ENCODE results near the gene ALG14.

Gene ALG14

DNA sequence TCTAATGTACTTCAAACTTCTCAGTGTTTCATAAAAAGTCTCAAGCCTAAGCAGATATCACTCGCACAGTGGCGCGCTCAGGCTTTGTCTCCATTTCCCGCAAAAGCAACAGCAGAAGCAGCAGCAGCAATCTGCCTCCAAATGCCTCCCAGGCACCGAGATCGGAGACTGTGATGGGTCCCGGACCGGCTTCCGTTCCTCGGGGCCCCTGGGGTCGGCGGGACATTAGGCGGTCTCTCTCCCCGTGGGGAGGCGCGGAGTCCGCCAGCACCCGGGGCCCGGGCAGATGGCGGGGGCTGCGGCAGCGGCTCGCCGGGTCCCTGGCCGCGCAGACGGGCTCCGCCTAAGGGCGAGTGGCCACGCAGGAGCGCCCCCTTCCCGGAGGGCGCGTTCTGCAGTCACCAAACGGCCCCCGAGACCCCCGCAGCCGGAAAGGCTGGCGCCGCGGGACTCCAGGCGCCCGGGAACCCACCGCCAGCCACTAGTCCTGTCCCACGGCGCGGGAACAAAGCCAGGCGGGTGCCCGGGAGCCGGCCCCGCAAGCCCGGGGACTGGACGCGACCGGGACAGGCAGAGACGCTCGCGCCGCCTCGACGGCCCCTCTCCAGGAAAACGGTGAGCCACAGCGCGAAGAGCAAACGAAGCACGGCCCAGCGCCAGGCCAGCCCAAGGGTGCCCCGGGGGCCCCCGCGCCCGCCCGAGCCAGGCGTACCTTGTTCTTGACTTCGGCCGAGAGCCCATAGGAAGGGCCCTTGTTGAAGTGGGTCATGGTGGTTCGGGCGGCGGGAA, 146.4 kb downstream of the ALG14 start:
- DNase-seq: no peak

DNA sequence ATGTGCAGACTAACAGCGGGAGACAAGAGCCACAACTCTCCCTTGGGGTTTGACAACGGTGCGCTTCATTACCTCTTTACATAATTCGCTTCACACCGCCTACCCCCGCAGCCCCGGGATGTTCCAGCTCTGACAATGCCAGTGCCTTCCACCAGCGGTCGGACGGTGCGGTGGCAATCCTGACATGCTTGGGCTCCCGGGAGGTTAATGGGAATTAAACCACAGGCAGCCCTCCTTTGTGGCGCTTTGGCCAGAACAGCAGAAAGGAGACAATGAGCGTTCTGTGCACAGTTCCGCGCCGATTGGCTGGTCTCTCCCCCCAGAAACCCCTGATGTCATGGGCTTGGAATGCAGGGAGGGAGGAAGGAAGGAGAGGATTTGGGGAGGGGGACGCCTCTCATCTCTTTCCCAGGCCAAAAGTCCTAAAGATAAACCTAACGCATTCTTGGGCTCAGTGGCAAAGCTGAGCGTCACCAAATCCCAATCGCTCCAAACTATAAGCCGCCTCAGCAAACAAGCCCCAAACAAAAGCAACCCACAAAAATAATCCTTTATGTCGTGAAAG, 147.1 kb downstream of the ALG14 start:
- DNase-seq: peak; percentile 71

DNA sequence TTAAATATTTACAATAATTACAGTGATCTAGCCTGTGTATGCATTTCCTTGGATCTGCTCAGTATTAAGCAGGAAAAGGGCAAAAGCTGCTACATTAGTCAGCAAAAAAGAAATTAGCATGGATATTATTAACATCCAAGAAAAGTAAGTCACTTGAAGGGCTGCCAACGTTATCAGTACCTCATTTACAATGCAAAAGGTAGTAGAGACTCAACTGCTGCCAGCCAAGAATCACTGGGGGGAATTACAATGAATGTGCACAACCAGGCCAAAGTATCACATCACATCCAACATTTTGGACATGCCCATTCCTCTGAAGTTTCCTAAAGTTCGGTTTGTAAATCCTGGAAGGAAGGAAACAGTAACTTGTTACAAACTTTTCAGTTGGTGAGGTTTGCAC, 147.7 kb downstream of the ALG14 start:
- DNase-seq: no peak
